ENCODE data around the gene TNPO3. TPM values are rescaled to one million over a fixed set of nuclear protein-coding genes. Genes with fewer than 3 reads are reported as not detected.

The TNPO3 gene
- total RNA-seq, 2 donors from 2014 or later = 36.8 to 46.6 TPM

GRCh38 chr7:129024125-129024524 lies 30.8 kb downstream of the TNPO3 start:
- Histone ChIP-seq H3K9ac (ENCODE audit: low read depth in 2 of 2, low read length in 2 of 2) (no peak overlapping the region), H3K4me1 (no peaks in the 10 kb centered on the region), H3K4me3 (no peak overlapping the region), H3K27ac (no peak overlapping the region), H3K27me3 (no peaks in the 10 kb centered on the region), H3K9me3 (no peaks in the 10 kb centered on the region), H3K36me3 (no peaks in the 10 kb centered on the region)
- no peak for TF ChIP-seq CTCF (IDR thresholded peaks at IDR 0.05)
- no peak for DNase-seq
- intact Hi-C loops (cut with DNase I) = no loop called here

DNA sequence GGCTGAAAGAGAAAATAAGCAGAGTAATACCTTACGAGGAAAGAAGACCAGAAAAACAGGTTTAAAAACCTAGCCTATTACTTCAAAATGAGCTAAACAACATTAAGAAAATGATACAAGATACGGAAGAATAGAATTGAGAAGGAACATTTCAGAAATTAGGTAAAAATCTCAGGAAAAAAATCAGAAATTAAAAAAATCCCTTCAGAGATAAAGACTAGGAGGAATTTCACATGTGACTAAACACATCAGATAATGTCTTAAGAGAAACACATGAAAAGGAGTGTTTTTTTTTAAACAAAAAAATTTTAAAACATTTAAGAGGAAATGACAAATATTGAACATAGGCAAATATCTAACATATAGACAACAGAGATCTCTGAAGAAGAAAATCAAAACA lies 33.3 kb downstream of the TNPO3 start:
- H3K4me3 ChIP-seq = no peak overlapping the region
- no peak for DNase-seq
- no peak overlapping the region for H3K9ac ChIP-seq (ENCODE audit: low read depth in 2 of 2, low read length in 2 of 2)
- no peaks in the 10 kb centered on the region for H3K9me3 ChIP-seq
- H3K4me1 ChIP-seq = no peaks in the 10 kb centered on the region
- H3K27ac ChIP-seq = no peak overlapping the region
- H3K36me3 ChIP-seq = no peaks in the 10 kb centered on the region
- TF ChIP-seq CTCF (IDR thresholded peaks at IDR 0.05) = no peak
- H3K27me3 ChIP-seq = no peaks in the 10 kb centered on the region
- intact Hi-C loops (cut with DNase I) = no loop called here

DNA sequence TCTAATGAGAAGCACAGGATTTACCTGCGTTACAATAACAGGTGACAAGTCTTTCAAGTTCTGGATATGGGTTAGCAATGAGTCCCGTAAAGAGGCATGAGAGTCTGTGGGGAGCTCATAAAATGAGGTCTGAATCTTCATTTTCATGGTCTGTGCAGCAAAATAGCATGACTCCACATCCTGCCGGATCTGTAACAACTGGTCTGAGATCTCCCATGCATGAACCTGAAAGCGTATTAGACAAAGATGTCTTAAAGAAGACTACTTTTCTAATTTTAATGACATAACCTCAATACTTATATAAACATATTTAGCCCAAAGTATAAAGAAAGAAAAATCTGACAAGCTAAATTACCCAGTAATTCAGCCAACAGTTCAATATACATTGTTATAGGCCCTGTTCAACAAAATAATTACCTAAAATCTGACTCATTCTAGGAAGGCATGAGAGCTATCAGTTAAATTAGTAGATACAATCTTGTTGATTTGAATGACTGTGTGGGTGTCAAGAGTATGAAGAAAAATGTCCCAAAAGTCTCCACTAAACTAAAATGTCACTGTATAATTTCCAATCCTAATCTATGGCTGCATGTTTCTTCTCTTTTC lies 36.9 kb downstream of the TNPO3 start:
- H3K27ac ChIP-seq = no peak overlapping the region
- DNase-seq = no peak
- intact Hi-C loops (cut with DNase I) = no loop called here
- H3K9me3 ChIP-seq = no peaks in the 10 kb centered on the region
- H3K36me3 ChIP-seq = no peaks in the 10 kb centered on the region
- H3K4me3 ChIP-seq = no peak overlapping the region
- no peak for TF ChIP-seq CTCF (IDR thresholded peaks at IDR 0.05)
- H3K27me3 ChIP-seq = no peaks in the 10 kb centered on the region
- no peaks in the 10 kb centered on the region for H3K4me1 ChIP-seq
- no peak overlapping the region for H3K9ac ChIP-seq (ENCODE audit: low read depth in 2 of 2, low read length in 2 of 2)

GRCh38 chr7:129017264-129017663 lies 37.6 kb downstream of the TNPO3 start:
- no peaks in the 10 kb centered on the region for H3K9me3 ChIP-seq
- intact Hi-C loops (cut with DNase I) = no loop called here
- H3K27me3 ChIP-seq = no peaks in the 10 kb centered on the region
- no peaks in the 10 kb centered on the region for H3K36me3 ChIP-seq
- H3K4me1 ChIP-seq = no peaks in the 10 kb centered on the region
- no peak overlapping the region for H3K4me3 ChIP-seq
- DNase-seq = no peak
- H3K9ac ChIP-seq (ENCODE audit: low read depth in 2 of 2, low read length in 2 of 2) = no peak overlapping the region
- H3K27ac ChIP-seq = no peak overlapping the region
- no peak for TF ChIP-seq CTCF (IDR thresholded peaks at IDR 0.05)

DNA sequence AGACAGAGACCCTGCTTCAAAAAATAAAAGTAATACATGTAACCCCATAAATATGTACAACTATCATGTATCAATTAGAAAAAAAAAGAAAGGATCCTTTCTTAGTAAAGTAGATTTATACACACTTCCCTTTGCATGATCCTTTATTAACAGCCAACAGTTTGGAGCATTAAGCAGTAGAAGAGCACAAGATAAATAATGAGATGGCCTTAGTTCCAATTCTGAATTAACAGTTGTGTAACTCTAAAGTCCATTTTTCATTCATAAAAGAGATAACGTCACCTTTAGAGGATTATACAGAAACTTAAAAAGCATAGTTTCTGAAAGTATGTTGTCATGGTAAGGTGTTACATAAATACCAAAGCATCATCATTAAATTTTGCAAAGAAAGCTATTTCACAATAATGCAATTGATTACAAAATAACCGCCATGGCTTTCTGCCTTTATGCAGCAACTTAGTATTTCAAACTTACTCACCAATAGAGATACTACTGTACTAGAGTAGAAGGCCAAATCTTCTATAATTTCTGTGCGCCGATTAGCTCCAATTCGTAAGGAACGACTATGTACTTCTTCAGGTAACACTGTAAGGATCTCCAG lies 40.3 kb downstream of the TNPO3 start:
- TF ChIP-seq CTCF (IDR thresholded peaks at IDR 0.05) = no peak
- H3K36me3 ChIP-seq = peaks cover 7% of the 10 kb centered on the region
- H3K4me3 ChIP-seq = no peak overlapping the region
- H3K27ac ChIP-seq = no peak overlapping the region
- no peaks in the 10 kb centered on the region for H3K4me1 ChIP-seq
- intact Hi-C loops (cut with DNase I) = no loop called here
- DNase-seq = no peak
- H3K27me3 ChIP-seq = no peaks in the 10 kb centered on the region
- no peak overlapping the region for H3K9ac ChIP-seq (ENCODE audit: low read depth in 2 of 2, low read length in 2 of 2)
- no peaks in the 10 kb centered on the region for H3K9me3 ChIP-seq
